SK-N-SH (cell line): ENCODE results near the gene FAM177A1.

Source experiments
- CTCF ChIP-seq: fragments of 200-600 bp; sonication (generic); IDR thresholded peaks from 2 replicates; pipeline ENCODE4 v1.6.1; 2017; ENCODE audit warnings: antibody characterized with exemption, mild to moderate bottlenecking, moderate library complexity
- EP300 ChIP-seq, 2 experiments: IDR thresholded peaks; 2 replicates each; pipeline versions ENCODE4 v1.4.0 to v1.6.1; 2012; ENCODE audit warnings: borderline replicate concordance in 1 of 2, low read depth in 1 of 2, low read length in 1 of 2
- EZH2phosphoT487 ChIP-seq: fragments of 200-600 bp; sonication (generic); IDR thresholded peaks from 2 replicates; pipeline ENCODE4 v1.6.1; 2017; ENCODE audit warnings: low read depth, mixed run types, mild to moderate bottlenecking, antibody characterized with exemption, moderate library complexity, borderline replicate concordance
- FOSL2 ChIP-seq: IDR thresholded peaks from 2 replicates; pipeline ENCODE4 v1.4.0; 2012; ENCODE audit warnings: low read depth, mild to moderate bottlenecking, moderate library complexity, borderline replicate concordance
- FOXM1 ChIP-seq: IDR thresholded peaks from 2 replicates; pipeline ENCODE4 v1.4.0; 2012; ENCODE audit warnings: low read depth, mild to moderate bottlenecking
- MEF2A ChIP-seq: IDR thresholded peaks from 2 replicates; pipeline ENCODE4 v1.4.0; 2012; ENCODE audit warnings: low read depth, borderline replicate concordance
- MXI1 ChIP-seq: IDR thresholded peaks from 2 replicates; pipeline ENCODE4 v1.6.1; 2012; ENCODE audit warnings: mild to moderate bottlenecking, low read depth, low read length, improper control_type of control experiment
- NFIC ChIP-seq: IDR thresholded peaks from 2 replicates; pipeline ENCODE4 v1.4.0; 2012; ENCODE audit warnings: borderline replicate concordance
- SMC3 ChIP-seq: IDR thresholded peaks from 2 replicates; pipeline ENCODE4 v1.6.1; 2012; ENCODE audit warnings: low read depth, low read length, improper control_type of control experiment

- TF ChIP-seq MXI1 (no peak), FOXM1 (no peak), EP300 (IDR thresholded peaks at IDR 0.05; ENCODE audit: borderline replicate concordance in 1 of 2, low read depth in 1 of 2, low read length in 1 of 2) (no peak), EZH2phosphoT487 (no peak), FOSL2 (no peak), CTCF (no peak), SMC3 (no peak), NFIC (no peak), MEF2A (no peak)
Observed at GRCh38 chr14:35123388-35123703, 77.3 kb downstream of the FAM177A1 start.
